ENCODE data around the gene OR2T4.

GRCh38 chr1:248380854-248381253 lies 19.4 kb downstream of the OR2T4 start:
- TF ChIP-seq ASH2L (IDR thresholded peaks at IDR 0.05; ENCODE audit: borderline replicate concordance, low read depth) = no peak
- no peak for TF ChIP-seq POLR2AphosphoS2 (IDR thresholded peaks at IDR 0.05; ENCODE audit: low read depth, low read length)
- TF ChIP-seq, protein P1, sequence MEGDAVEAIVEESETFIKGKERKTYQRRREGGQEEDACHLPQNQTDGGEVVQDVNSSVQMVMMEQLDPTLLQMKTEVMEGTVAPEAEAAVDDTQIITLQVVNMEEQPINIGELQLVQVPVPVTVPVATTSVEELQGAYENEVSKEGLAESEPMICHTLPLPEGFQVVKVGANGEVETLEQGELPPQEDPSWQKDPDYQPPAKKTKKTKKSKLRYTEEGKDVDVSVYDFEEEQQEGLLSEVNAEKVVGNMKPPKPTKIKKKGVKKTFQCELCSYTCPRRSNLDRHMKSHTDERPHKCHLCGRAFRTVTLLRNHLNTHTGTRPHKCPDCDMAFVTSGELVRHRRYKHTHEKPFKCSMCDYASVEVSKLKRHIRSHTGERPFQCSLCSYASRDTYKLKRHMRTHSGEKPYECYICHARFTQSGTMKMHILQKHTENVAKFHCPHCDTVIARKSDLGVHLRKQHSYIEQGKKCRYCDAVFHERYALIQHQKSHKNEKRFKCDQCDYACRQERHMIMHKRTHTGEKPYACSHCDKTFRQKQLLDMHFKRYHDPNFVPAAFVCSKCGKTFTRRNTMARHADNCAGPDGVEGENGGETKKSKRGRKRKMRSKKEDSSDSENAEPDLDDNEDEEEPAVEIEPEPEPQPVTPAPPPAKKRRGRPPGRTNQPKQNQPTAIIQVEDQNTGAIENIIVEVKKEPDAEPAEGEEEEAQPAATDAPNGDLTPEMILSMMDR (IDR thresholded peaks at IDR 0.05 in 2 of 3, conservative IDR thresholded peaks at IDR 0.05 in 1 of 3; ENCODE audit: control insufficient read depth in 2 of 3, extremely low read depth in 1 of 3, insufficient read depth in 1 of 3, low read depth in 3 of 3, low read length in 3 of 3) = no peak
- TF ChIP-seq, protein P2, sequence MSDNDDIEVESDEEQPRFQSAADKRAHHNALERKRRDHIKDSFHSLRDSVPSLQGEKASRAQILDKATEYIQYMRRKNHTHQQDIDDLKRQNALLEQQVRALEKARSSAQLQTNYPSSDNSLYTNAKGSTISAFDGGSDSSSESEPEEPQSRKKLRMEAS (IDR thresholded peaks at IDR 0.05; ENCODE audit: low read depth, low read length) = no peak
- no peak for TF ChIP-seq ZBTB4 (CRISPR knock-in tag; IDR thresholded peaks at IDR 0.05)
- no peak for TF ChIP-seq POLR2A (IDR thresholded peaks at IDR 0.05; ENCODE audit: low read depth, low read length)
- TF ChIP-seq FOXK2 (IDR thresholded peaks at IDR 0.05) = no peak
- TF ChIP-seq HDAC2 (IDR thresholded peaks at IDR 0.05) = no peak
- no peak for TF ChIP-seq TAF1 (IDR thresholded peaks at IDR 0.05; ENCODE audit: borderline replicate concordance, low read depth, low read length)
